PC-3 (cell line): ENCODE measurements around the gene ZNHIT6. TPM values are rescaled to one million over a fixed set of nuclear protein-coding genes. Genes with fewer than 3 reads are reported as not detected.
A peak's percentile ranks its signal among the peaks of the same experiment; 100 is the strongest.

Experiments
- ATAC-seq: fragments of 200-7000 bp; cut with Tn5 transposase; 2 replicates; pipeline ENCODE4 v1.9.1; 2020; ENCODE audit warnings: mild to moderate bottlenecking, moderate library complexity
- BruUV-seq: library from RNA; stranded (reverse); fragments of 400-500 nt; replicated peaks from 2 replicates; lab custom pipeline; 2021; lab: Mats Ljungman, UMichigan
- CTCF ChIA-PET: fragments of 300-600 bp; sonication (Branson Sonifier 250); formaldehyde crosslinking; loops from one replicate; lab custom pipeline; 2022; ENCODE audit warnings: antibody characterized with exemption; lab: Charles Lee
- POLR2A ChIA-PET: fragments of 300-600 bp; sonication (Branson Sonifier 250); formaldehyde crosslinking; loops from one replicate; lab custom pipeline; 2022; ENCODE audit warnings: antibody characterized with exemption; ENCODE audit not compliant: unreplicated experiment; lab: Charles Lee
- DNase-seq: peaks from one replicate; pipeline ENCODE4 v3.0.0-alpha.2; 2015
- H2AFZ ChIP-seq: fragments of 300-600 bp; sonication (generic); 2 replicates; pipeline ENCODE4 v1.6.0; 2016; ENCODE audit warnings: antibody characterized with exemption, low read length
- H3F3A ChIP-seq: fragments of 300-600 bp; sonication (generic); one replicate; pipeline ENCODE4 v1.6.0; 2017; ENCODE audit warnings: antibody characterized with exemption, low read length, control low read depth, mild to moderate bottlenecking; ENCODE audit not compliant: unreplicated experiment
- H3K27ac ChIP-seq: fragments of 300-600 bp; sonication (generic); 2 replicates; pipeline ENCODE4 v1.5.1; 2016; ENCODE audit warnings: mild to moderate bottlenecking, low read length
- H3K27me3 ChIP-seq: fragments of 300-600 bp; sonication (generic); 2 replicates; pipeline ENCODE4 v1.6.1; 2016; ENCODE audit warnings: low read length, mixed read lengths
- H3K36me3 ChIP-seq: fragments of 300-600 bp; sonication (generic); 2 replicates; pipeline ENCODE4 v1.6.1; 2016; ENCODE audit warnings: low read depth, mixed run types, low read length, mixed read lengths
- H3K4me1 ChIP-seq: fragments of 300-600 bp; sonication (generic); 2 replicates; pipeline ENCODE4 v1.5.1; 2016; ENCODE audit warnings: low read length; ENCODE audit not compliant: insufficient read depth
- H3K4me2 ChIP-seq: fragments of 300-600 bp; sonication (generic); 2 replicates; pipeline ENCODE4 v1.6.0; 2016; ENCODE audit warnings: low read length
- H3K4me3 ChIP-seq: fragments of 300-600 bp; sonication (generic); 2 replicates; pipeline ENCODE4 v1.5.1; 2016; ENCODE audit warnings: mild to moderate bottlenecking, low read length, mixed read lengths
- H3K79me2 ChIP-seq: fragments of 300-600 bp; sonication (generic); 2 replicates; pipeline ENCODE4 v1.6.1; 2017; ENCODE audit warnings: low read length, mixed read lengths
- H3K9ac ChIP-seq: fragments of 300-600 bp; sonication (generic); 2 replicates; pipeline ENCODE4 v1.6.0; 2016; ENCODE audit warnings: mild to moderate bottlenecking, low read length
- H3K9me2 ChIP-seq: fragments of 300-600 bp; sonication (generic); replicated peaks from 2 replicates; pipeline ENCODE4 v1.6.1; 2016; ENCODE audit warnings: mixed run types, low read length, mixed read lengths
- H3K9me3 ChIP-seq: fragments of 300-600 bp; sonication (generic); 2 replicates; pipeline ENCODE4 v1.6.1; 2016; ENCODE audit warnings: low read length, mixed read lengths
- H4K20me1 ChIP-seq: fragments of 300-600 bp; sonication (generic); 2 replicates; pipeline ENCODE4 v1.6.1; 2016; ENCODE audit warnings: low read length, mixed read lengths
- CTCF ChIP-seq: fragments of 300-600 bp; sonication (generic); conservative IDR thresholded peaks from 2 replicates; pipeline ENCODE4 v1.5.1; 2017; ENCODE audit warnings: antibody characterized with exemption, low read depth, mild to moderate bottlenecking, low read length
- EZH2 ChIP-seq: fragments of 300-600 bp; sonication (generic); IDR thresholded peaks from one replicate; pipeline ENCODE4 v1.6.1; 2017; ENCODE audit warnings: antibody characterized with exemption, mild to moderate bottlenecking, low read length; ENCODE audit not compliant: unreplicated experiment
- EZH2phosphoT487 ChIP-seq: fragments of 300-600 bp; sonication (generic); IDR thresholded peaks from 2 replicates; pipeline ENCODE4 v1.6.1; 2018; ENCODE audit warnings: mild to moderate bottlenecking, antibody characterized with exemption, low read length, borderline replicate concordance
- intact Hi-C: fragments of 100-400 bp; cut with micrococcal nuclease; formaldehyde crosslinking; loops from 2 replicates; pipeline ENCODE4 v1.9.0; 2023
- total RNA-seq: library from RNA; depleted of rRNA; stranded (reverse); fragments of >200 nt; gene quantifications from 2 replicates; pipeline ENCODE4 v1.2.3, GENCODE V29; 2014

ZNHIT6 gene
- total RNA-seq, 1 experiment from 2014 or later, result 18.3 TPM

DNA sequence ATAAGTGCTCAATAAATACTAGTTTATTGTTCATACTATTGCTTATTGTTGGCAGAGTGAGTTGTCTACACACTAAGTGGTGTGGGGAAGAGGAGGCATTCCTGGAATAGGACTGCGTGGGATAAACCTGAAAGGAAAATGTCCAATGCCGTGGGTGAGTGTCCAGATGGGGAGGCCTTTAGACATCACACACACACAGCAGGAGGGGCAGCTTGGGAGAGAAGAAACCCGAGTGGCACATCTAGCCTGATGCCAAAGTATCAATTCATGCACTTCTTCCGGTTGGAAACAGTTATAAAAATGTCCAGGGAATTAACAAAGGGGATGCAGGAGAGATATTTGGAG, 100.3 kb downstream of the ZNHIT6 start:
- Histone ChIP-seq H3K4me2 (peak overlapping the region; percentile 68), H4K20me1 (no peaks in the 10 kb centered on the region), H3K27me3 (no peaks in the 10 kb centered on the region), H3K9me2 (no peaks in the 10 kb centered on the region), H3K9ac (peak overlapping the region; percentile 39), H3K27ac (peak overlapping the region; percentile 85), H3K79me2 (no peaks in the 10 kb centered on the region), H3K36me3 (no peaks in the 10 kb centered on the region), H3K4me1 (peaks cover 63% of the 10 kb centered on the region), H3F3A (no peaks in the 10 kb centered on the region), H3K4me3 (no peak overlapping the region), H2AFZ (no peak overlapping the region), H3K9me3 (no peaks in the 10 kb centered on the region)
- intact Hi-C loops, result loop anchor here (1.0 to 2.0 kb wide), 5 partner anchors 21 to 242 kb away; no protein-coding TSS in a partner anchor
- TF ChIP-seq CTCF (no peak), EZH2phosphoT487 (no peak), EZH2 (no peak)
- ATAC-seq (no peak), DNase-seq (no peak)
- POLR2A ChIA-PET, result interaction anchor here (0.5 to 1.5 kb wide), 6 partner anchors 21 to 264 kb away, joined by 4 to 18 read pairs (median 8); partner anchors contain the start of gene CCN1
- CTCF ChIA-PET, result interaction anchor here (1.5 kb wide), 1 partner anchor 85 kb away, joined by 9 read pairs; no protein-coding TSS in a partner anchor
- TSS peak; percentile 98 for BruUV-seq

DNA sequence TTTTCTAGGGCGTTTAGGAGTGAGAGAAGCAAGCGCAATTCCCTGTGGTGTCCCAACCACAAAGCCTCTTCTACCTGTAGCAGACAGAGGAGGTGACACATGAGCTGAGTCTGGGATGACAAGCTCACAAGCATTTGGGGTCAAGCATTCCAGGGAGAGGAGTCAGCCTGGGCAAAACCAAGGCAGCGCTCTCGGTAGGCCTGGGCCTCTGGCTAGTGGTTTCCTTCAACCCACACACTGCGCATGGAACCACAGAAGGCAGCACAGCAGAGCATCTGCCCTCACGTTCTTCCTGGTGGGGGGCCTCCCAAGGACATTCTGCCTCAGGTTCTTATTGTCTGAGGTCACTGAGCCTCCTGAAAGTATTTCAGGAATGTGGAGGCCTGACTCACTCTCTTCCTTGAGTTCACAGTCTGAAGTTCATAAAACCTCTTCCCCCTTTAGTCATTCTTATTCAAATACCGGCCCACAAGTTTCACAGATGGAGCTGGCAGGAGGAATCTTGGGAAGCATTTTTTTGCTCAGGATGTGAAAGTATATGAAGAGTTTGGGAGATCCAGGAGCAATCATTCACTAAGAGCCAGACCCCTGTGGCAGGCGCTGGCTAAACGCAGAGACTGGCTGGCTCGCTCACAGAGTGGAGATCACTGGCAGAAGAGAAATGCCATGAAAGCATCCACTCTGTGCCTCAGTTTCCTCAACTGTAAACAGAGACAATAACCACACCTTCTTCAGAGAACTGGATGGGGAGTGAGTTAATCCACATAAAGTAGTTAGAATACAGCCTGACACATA, 100.9 kb downstream of the ZNHIT6 start:
- DNase-seq (peak; percentile 99), ATAC-seq (peak; percentile 84)
- no peaks in the 10 kb centered on the region for H3F3A ChIP-seq
- H3K36me3 ChIP-seq, result no peaks in the 10 kb centered on the region
- TF ChIP-seq EZH2 (no peak), EZH2phosphoT487 (peak; percentile 83)
- H3K9me3 ChIP-seq, result no peaks in the 10 kb centered on the region
- H3K4me3 ChIP-seq, result no peak overlapping the region
- intact Hi-C loops, result loop anchor here (1.0 to 2.0 kb wide), 5 partner anchors 22 to 243 kb away; no protein-coding TSS in a partner anchor
- H3K9ac ChIP-seq, result peak overlapping the region; percentile 39
- peaks cover 58% of the 10 kb centered on the region for H3K4me1 ChIP-seq
- H2AFZ ChIP-seq, result no peak overlapping the region
- ChIA-PET POLR2A (interaction anchor here (0.5 to 1.5 kb wide), 11 partner anchors 9 to 264 kb away, joined by 3 to 18 read pairs (median 5); partner anchors contain the start of gene CCN1), CTCF (interaction anchor here (1.0 to 1.5 kb wide), 3 partner anchors 31 to 243 kb away, joined by 3 to 9 read pairs (median 5); no protein-coding TSS in a partner anchor)
- H3K4me2 ChIP-seq, result peak overlapping the region; percentile 68
- H4K20me1 ChIP-seq, result no peaks in the 10 kb centered on the region
- H3K79me2 ChIP-seq, result no peaks in the 10 kb centered on the region
- BruUV-seq, result no TSS peak
- H3K9me2 ChIP-seq, result no peaks in the 10 kb centered on the region
- H3K27ac ChIP-seq, result peak overlapping the region; percentile 85
- H3K27me3 ChIP-seq, result no peaks in the 10 kb centered on the region

- peak overlapping the region; percentile 85 for H3K27ac ChIP-seq
- 0 out of 2 replicates have a peak overlapping the region, but pooled peaks have one; percentile 10 for H3K9ac ChIP-seq
- BruUV-seq, result no TSS peak
- no peak overlapping the region for H3K4me3 ChIP-seq
- H4K20me1 ChIP-seq, result no peaks in the 10 kb centered on the region
- ATAC-seq (no peak), DNase-seq (peak; percentile 31)
- no peaks in the 10 kb centered on the region for H3K9me3 ChIP-seq
- H3K4me2 ChIP-seq, result peak overlapping the region; percentile 68
- no peaks in the 10 kb centered on the region for H3F3A ChIP-seq
- intact Hi-C loops, result loop anchor here (2.0 kb wide), 2 partner anchors 50 to 62 kb away; no protein-coding TSS in a partner anchor
- no peak for TF ChIP-seq CTCF
- no peak for TF ChIP-seq EZH2
- TF ChIP-seq EZH2phosphoT487, result no peak
- H2AFZ ChIP-seq, result no peak overlapping the region
- ChIA-PET CTCF (interaction anchor here (1.0 to 1.5 kb wide), 3 partner anchors 30 to 243 kb away, joined by 3 to 9 read pairs (median 5); no protein-coding TSS in a partner anchor), POLR2A (interaction anchor here (0.6 to 1.5 kb wide), 5 partner anchors 15 to 27 kb away, joined by 3 to 18 read pairs (median 5); partner anchors contain the start of gene CCN1)
- H3K27me3 ChIP-seq, result no peaks in the 10 kb centered on the region
- no peaks in the 10 kb centered on the region for H3K9me2 ChIP-seq
- H3K4me1 ChIP-seq, result peaks cover 49% of the 10 kb centered on the region
- no peaks in the 10 kb centered on the region for H3K36me3 ChIP-seq
- H3K79me2 ChIP-seq, result no peaks in the 10 kb centered on the region
Observed at GRCh38 chr1:85606414-85606800, 101.8 kb downstream of the ZNHIT6 start.
